Measurements from ENCODE around the gene B3GALT4. TPM values are rescaled to one million over a fixed set of nuclear protein-coding genes. Genes with fewer than 3 reads are reported as not detected.

Gene B3GALT4
- total RNA-seq, 6 experiments from 2014 or later: 0.66 to 3.0 (median 2.7) TPM

DNA sequence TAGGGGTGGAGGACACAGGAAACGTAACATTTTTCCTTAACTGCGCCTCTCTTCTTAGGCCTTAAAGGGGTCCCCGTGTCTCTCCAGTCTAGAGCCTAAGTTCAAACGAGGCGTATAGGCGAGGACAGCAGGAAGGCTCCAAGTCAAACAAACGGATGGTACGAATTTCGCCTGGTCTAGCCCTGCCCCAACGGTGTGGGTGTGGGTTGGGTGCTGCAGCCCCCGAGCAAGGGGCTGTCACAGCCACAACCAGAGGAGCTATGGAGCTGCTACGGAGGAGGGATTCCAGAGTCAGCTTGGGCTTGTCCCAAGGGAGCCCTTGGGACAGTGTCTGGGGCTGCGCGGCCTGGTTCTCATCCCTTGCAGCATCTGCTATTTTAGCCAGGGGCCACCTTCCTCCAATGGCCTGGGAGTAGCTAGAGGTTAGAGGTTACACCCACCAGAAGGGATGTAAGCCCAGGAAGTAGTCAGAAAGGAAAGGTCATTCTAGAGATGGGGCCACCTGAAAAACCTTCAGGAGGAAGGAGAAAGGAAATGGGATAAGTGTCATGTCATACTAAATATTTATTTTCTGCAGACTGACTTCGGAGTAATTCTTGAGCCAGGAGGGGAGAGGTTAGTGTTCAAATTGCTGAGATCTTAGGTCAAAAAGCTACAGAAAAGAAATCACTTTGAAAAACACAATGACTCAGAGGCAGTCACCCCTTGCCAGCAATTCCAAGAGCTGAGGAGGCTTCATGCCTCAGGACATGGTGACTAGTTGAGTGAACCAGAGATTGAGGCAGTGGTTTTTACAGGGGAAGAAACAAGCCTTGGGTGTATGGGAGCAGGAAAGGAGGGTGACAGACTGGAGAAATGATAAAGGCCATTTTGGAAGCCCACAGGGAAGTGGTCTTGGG, 26.9 kb upstream of the B3GALT4 start:
- Mint-ChIP-seq H3K27ac (peak overlapping the region; percentile 99), H3K4me3 (peak overlapping the region; percentile 89), H3K36me3 (ENCODE audit: low read depth) (peaks cover 20% of the 10 kb centered on the region), H3K9me3 (no peaks in the 10 kb centered on the region), H3K4me1 (ENCODE audit: low read depth) (peaks cover 62% of the 10 kb centered on the region), H3K27me3 (ENCODE audit: insufficient read depth) (peaks cover 6% of the 10 kb centered on the region)
- peak; percentile 96 for DNase-seq
- TF ChIP-seq, protein P1, sequence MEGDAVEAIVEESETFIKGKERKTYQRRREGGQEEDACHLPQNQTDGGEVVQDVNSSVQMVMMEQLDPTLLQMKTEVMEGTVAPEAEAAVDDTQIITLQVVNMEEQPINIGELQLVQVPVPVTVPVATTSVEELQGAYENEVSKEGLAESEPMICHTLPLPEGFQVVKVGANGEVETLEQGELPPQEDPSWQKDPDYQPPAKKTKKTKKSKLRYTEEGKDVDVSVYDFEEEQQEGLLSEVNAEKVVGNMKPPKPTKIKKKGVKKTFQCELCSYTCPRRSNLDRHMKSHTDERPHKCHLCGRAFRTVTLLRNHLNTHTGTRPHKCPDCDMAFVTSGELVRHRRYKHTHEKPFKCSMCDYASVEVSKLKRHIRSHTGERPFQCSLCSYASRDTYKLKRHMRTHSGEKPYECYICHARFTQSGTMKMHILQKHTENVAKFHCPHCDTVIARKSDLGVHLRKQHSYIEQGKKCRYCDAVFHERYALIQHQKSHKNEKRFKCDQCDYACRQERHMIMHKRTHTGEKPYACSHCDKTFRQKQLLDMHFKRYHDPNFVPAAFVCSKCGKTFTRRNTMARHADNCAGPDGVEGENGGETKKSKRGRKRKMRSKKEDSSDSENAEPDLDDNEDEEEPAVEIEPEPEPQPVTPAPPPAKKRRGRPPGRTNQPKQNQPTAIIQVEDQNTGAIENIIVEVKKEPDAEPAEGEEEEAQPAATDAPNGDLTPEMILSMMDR (IDR thresholded peaks at IDR 0.05): no peak

DNA sequence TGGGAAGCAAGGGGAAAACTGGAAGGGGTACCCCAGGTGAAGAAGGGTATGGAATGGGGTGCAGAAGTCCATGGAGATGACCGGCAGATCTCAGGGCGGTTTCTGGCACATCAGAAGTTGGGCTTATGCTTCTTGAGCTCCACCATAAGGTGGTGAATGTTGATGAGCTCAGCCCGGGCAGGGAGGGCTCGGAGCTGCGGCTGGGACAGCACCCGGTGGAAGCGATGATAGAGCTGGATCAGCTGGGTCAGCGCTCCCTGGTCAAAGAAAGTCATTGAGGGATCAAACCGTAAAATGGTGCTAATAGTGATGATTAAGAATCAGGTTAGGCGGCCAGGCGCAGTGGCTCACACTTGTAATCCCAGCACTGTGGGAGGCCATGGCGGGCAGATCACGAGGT, 26.2 kb upstream of the B3GALT4 start:
- peaks cover 6% of the 10 kb centered on the region for H3K27me3 Mint-ChIP-seq (ENCODE audit: insufficient read depth)
- no peak for DNase-seq
- H3K9me3 Mint-ChIP-seq: no peaks in the 10 kb centered on the region
- H3K27ac Mint-ChIP-seq: peak overlapping the region; percentile 99
- TF ChIP-seq, protein P1 (IDR thresholded peaks at IDR 0.05): no peak
- H3K4me1 Mint-ChIP-seq (ENCODE audit: low read depth): peaks cover 62% of the 10 kb centered on the region
- peak overlapping the region; percentile 89 for H3K4me3 Mint-ChIP-seq
- H3K36me3 Mint-ChIP-seq (ENCODE audit: low read depth): peaks cover 20% of the 10 kb centered on the region

DNA sequence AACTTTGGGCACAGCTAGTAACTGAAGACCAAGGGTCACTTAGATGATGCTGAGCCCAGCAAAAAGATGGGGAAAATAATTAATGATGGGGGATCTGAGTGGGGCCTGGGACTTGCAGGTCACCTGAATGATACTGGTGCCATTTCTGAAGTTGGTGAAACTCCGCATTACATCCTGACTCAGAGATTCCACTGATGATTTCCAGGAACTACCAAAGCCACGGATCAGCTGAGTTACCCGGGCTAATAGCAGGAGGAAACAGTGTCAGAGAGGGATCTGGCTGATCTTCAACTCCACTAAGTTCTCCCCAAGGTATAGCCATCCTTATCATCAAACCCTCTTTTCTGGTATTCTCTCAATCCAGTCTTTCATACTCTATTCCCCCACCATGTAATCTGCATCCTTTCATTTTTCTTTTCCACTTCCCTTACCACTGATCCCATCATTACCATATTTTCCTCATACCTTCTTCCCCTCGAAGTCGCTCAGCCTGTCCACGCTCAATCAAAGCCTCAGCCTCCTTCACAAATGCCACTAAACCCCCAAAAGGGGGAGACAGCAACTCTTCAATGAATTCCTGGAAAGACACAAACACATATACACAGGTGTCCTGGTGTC, 25.4 kb upstream of the B3GALT4 start:
- TF ChIP-seq, protein P1 (IDR thresholded peaks at IDR 0.05): no peak
- H3K36me3 Mint-ChIP-seq (ENCODE audit: low read depth): peaks cover 20% of the 10 kb centered on the region
- peaks cover 6% of the 10 kb centered on the region for H3K27me3 Mint-ChIP-seq (ENCODE audit: insufficient read depth)
- H3K4me1 Mint-ChIP-seq (ENCODE audit: low read depth): peaks cover 61% of the 10 kb centered on the region
- H3K4me3 Mint-ChIP-seq: peak overlapping the region; percentile 89
- H3K27ac Mint-ChIP-seq: peak overlapping the region; percentile 99
- DNase-seq: peak; percentile 66
- no peaks in the 10 kb centered on the region for H3K9me3 Mint-ChIP-seq

DNA sequence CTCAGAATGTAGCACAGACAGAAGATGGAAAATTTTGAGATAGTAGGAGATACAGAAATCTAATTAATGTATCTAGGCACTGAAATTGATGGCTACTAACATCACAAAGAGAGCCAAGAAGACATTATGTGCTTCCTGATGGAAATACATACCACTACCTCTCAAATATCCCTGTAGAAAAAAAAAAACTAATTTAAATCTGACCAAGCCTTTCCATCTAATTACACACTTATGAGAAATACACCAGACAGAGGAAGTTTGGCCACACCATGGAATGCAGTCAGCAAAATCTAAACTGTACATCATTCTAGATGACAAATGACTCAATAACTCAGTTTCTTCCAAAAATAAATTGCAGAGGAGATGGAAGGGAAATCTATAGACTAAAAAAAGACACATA, 24.2 kb upstream of the B3GALT4 start:
- no peaks in the 10 kb centered on the region for H3K9me3 Mint-ChIP-seq
- peak; percentile 55 for DNase-seq
- H3K36me3 Mint-ChIP-seq (ENCODE audit: low read depth): peaks cover 20% of the 10 kb centered on the region
- TF ChIP-seq, protein P1 (IDR thresholded peaks at IDR 0.05): no peak
- H3K4me3 Mint-ChIP-seq: peak overlapping the region; percentile 16
- peak overlapping the region; percentile 99 for H3K27ac Mint-ChIP-seq
- H3K4me1 Mint-ChIP-seq (ENCODE audit: low read depth): peaks cover 52% of the 10 kb centered on the region
- peaks cover 6% of the 10 kb centered on the region for H3K27me3 Mint-ChIP-seq (ENCODE audit: insufficient read depth)

DNA sequence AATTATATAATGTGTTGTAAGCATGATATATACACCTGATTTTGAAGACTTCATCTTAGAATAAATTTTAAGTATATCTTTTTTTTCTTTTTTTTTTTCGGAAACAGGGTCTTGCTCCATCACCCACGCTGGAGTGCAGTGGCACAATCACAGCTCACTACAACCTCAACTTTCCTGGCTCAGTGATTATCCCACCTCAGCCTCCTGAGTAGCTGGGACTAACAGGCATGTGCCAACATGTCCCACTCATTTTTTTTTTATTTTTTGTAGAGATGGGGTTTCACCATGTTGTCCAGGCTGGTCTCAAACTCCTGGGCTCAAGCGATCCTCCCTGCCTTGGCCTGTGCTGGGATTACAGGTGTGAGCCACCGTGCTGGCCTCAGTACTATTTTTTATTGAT, 22.3 kb upstream of the B3GALT4 start:
- H3K27me3 Mint-ChIP-seq (ENCODE audit: insufficient read depth): peaks cover 6% of the 10 kb centered on the region
- TF ChIP-seq, protein P1 (IDR thresholded peaks at IDR 0.05): no peak
- no peak overlapping the region for H3K4me3 Mint-ChIP-seq
- no peaks in the 10 kb centered on the region for H3K9me3 Mint-ChIP-seq
- peaks cover 20% of the 10 kb centered on the region for H3K36me3 Mint-ChIP-seq (ENCODE audit: low read depth)
- no peak for DNase-seq
- peaks cover 37% of the 10 kb centered on the region for H3K4me1 Mint-ChIP-seq (ENCODE audit: low read depth)
- no peak overlapping the region for H3K27ac Mint-ChIP-seq

Measured in HFFc6 (cell line).